NCI-H2196 (cell line): ENCODE data around the gene XCL1.
A peak's percentile ranks its signal among the peaks of the same experiment; 100 is the strongest.
"Not testable (repeated sequence)": the region's sequence is repeated elsewhere in the genome, so short reads cannot be mapped to it uniquely, and the experiment has no call there.

Experiments
- DNase-seq: peaks from one replicate; lab custom pipeline; 2025; ENCODE audit not compliant: unreplicated experiment; lab: John Stamatoyannopoulos, UW

XCL1 gene

DNA sequence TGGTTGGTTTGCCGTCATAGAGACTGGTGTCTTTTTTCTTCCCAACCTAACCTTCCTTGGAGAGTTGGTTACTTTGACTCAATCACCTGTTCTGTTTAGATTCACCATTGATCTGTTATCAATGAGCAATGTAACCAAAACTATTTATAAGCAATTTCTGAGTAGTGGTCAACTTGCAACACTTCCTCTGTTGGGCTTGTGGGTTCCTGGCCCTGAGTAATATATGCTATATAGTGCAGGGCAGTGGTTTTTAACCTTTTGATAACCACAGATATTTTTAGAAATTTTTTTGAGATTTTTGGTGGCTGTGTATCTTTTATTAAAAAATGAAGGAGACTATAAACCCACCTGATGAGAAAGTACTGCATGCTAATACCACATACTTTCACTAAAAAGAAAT lies 9.4 kb upstream of the XCL1 start:
- no peak for DNase-seq

DNA sequence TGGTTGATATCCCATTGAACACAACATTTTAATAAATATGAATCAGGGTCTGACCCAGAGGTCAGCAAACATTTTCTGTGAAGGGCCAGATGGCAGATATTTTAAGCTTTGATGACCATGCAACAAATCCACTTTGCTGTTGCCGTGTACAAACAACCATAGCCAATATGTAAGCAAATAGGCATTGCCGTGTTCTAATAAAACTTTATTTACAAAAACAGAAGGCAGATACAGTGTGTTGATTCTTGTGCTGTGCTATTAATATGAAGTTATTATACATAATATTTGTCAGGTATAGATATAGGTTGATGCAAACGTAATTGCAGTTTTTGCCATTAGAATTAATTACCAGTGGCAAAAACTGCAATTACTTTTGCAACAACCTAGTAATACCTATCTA lies 8.8 kb upstream of the XCL1 start:
- no peak for DNase-seq

DNA sequence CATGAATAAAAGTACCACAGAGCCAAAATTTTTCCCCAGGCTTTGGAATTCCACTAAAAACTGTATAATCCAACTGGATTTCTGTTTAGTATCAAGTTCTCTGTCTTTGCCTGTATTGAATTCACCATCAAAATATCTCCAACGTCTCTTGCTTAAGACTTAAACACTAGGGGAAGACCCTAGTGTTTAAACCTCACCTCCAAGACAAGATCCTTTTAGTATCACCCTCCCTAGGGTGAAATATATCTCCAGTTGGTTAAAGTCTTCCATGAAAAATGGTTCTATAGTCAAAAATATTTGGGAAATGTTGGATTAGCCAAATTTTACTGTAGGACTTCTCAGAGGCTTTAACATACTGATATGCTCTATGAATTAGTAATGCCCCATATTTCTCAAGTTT lies 8.1 kb upstream of the XCL1 start:
- DNase-seq, result no peak

DNA sequence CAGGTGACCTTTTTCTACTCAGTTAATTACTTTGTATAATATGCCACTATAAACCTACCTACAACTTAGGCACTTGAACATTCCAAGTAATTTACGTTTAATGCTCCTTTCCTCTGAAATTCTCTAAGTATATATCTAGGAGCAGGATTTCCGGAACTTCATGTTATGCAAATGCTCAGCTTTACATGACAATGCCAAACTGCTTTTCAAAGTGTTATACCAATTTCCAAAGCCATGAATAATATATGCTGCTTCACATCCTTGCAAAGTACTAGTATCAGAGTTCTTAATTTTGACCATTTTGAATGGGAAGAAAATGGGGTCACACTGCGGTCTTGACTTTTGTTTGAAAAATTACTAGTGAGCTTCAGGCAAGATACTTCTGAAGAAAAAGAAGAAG lies 5.8 kb upstream of the XCL1 start:
- no peak for DNase-seq

DNA sequence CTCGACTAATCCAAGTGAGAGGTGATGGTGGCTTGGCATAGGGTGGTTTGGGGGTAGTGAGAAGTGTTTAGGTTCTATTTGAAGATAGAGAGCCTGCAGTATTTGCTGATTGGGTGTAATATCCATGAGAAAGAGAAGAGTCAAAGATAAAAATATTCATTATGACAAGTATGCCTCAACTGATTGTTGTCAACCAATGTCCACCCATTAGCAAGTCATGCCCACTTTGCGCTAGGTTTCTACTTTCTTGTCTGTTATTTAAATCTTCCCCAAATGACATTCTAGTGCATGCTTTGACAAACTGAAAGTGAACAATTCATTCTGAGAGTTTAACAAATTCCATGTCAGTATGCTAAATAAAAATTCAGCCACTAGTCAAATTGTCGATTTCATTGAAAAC lies 3.8 kb upstream of the XCL1 start:
- DNase-seq, result no peak

DNA sequence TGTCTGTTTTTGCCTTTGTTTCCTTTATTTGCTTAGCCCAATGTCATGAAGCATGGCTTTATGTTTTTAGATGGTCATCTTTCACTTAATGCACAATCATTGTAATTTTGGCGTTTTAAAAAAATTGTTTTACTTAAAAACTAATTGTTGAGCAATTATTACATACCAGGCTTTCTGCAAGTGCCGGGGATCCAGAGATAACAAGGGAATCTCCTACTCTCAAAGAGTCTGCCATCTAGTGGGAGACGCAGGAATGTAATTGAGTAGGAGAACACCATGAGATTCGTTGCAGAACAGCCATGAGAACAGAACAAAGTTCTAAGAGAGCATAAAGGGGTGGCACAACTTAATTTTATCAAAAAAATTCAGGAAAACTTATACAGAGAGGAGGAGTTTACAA lies 2.2 kb upstream of the XCL1 start:
- peak; percentile 3 for DNase-seq

DNA sequence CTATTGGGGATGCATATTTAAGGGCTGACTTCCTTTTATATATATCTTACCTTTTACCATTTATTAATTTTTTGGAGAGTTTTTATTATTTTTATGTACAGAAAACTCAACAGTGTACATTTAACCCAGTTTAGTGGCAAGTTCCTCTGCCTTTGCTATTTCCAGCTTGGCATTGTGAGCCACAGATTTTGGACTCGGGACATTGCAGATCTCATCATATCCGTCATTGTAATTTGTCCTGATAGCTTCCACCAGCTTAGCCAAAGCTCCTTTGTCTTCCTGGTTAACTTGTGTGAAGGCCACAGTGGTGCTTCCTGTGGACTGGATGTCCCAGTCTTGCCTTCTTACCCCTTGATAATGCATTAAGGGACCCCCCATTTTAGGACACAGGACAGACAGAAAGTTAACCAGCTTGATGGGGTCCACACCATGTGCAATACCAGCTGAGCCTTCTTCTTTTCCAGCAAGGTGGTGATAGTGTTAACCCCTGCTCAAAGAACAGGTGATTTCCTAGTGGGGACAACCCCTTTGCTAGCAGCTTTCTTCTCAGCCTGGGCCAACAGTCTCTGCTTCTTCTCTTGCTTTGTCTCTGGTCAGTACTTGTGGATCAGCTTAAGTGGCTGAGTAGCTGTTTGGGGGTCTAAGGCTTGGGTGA lies 2.3 kb downstream of the XCL1 start:
- not testable (repeated sequence) for DNase-seq

DNA sequence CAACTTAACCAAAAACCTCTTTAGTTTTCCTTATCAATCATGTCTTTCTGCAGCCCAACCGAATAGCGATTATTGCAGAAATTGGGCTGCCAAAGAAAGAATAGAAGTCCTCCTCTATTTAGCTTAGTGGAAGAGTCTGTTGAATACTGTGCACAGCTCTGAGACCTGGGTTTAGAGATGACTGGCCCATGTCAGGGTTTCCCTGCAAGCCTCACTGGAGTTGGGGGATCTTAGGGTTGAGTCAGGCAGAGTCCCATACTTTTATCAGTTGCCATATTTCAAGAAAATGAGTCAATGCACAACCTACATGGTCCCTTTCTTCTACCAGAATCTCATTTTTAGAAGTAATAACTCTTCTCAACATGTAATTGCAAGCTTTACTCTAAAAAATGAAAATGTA lies 3.9 kb downstream of the XCL1 start:
- DNase-seq, result not testable (repeated sequence)

DNA sequence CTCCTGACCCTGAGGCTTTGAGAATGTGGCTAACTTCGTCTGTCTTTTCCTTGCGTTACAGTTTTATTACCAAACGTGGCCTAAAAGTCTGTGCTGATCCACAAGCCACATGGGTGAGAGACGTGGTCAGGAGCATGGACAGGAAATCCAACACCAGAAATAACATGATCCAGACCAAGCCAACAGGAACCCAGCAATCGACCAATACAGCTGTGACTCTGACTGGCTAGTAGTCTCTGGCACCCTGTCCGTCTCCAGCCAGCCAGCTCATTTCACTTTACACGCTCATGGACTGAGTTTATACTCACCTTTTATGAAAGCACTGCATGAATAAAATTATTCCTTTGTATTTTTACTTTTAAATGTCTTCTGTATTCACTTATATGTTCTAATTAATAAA lies 4.6 kb downstream of the XCL1 start:
- DNase-seq, result not testable (repeated sequence)

DNA sequence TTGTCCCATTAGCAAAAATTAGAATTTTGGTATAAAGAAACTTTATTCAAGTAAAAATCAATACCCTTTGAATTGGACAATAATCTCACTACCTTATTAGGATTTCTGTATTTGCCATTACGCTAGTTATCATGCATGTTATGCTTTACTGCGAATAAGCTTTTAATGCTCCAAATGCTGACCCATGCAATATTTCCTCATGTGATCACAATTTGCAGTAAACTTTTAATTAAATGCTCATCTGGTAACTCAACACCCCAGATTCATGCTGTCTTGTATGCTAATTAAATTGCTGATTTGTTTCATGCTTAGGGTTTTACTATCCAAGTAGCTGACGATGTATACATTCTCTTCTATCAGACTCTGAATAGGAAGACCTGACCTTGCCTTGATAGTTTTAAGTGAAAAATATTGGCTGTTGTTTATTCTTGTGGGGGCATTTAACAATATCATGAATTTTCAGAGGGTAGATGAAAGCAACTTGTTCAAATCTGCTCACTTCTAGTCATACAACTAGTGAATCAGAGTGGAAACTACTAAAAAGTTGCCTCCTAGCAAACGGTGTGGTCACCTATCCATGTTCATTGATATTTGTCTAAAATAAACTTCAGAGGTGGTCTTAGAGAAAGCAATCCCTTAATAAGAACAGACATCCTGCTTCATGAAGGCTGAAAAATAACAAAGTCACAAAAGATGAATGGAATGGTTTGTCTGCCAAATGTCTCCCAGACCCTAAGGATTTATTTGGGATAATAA lies 5.6 kb downstream of the XCL1 start:
- no peak for DNase-seq

DNA sequence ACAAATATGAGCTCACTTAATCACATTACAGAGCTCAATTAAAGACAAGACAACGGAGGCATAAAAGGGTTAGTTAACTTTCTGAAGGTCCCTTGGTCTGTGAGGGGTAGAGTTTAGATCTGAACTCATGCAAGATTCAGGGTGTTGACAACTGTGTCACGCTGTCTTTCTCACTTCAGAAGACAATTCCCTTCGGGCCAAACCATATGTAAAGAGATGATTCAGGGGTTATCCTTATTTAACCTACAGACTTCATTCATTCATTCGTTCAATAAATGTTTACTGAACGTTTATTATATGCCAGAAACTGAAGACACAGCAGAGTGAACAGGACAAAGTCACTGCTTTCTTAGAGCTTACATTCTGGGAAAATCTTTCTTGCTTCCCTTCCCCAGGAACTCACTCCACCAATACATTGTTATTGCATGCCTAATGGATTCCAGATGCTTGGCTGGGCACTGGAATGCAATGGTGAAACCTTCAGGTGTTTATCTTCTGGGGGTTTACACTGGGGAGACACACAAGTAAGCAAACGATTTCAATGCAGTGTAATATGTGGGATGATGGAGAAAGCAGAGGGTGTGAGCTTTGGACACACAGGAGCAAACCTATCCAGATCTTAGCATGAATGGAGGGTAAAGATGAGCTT lies 6.4 kb downstream of the XCL1 start:
- DNase-seq, result no peak

DNA sequence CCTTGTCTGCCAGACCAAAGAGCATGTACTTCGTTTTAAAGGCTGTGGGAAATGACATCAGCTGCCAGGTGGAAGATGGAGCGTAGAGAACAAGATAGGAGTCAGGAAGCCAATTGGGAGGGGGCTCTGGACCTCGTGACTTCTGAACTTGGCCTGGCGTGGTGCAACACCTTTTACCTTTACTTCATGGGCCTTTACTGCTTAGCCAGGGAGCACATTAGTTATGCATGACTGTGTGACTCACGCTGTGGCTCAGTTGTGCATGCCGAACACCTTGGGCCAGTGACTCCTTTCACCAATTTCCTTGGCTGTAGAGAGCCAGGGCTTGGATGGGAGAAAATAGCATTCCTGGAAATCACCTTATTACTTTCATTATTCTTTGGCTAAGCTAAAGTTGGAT lies 7.2 kb downstream of the XCL1 start:
- DNase-seq, result no peak

DNA sequence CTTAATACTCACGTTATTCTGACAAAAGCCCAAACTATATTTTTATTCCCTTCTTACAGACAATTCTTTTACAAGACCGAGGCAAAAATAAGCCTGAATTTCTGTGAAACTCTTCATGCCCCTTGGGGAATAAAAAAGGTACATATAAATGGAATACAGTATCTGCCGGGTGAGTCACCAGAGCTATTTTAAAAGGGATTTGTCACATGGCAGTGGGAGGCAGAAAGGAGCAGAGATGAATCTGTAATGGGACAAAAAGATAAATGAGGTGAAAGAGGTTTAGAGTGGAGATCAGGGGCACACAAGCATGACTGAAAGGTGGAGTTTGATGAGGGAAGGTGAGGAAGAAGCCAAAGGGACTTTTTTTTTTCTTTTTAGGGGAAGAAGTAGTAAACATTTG lies 8.8 kb downstream of the XCL1 start:
- DNase-seq, result no peak

DNA sequence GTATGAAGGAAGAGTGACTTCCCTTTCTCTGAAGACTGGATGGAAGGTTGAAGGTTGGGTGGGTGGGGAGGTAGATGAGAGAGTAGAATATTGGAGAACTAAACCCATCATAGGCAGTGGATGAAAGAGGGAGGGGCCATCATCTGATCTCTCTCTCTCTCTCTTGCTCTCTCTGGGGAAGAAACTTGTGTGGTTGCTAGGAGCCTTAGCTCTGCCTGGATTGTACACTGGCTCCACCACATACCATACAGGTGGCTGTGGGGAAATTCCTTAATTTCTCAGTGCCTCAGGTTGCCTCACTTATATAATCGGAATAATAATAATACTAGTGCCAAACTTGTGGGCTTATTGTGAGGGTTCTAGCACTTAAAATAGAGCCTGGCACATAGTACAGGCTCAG lies 9.5 kb downstream of the XCL1 start:
- DNase-seq, result no peak

DNA sequence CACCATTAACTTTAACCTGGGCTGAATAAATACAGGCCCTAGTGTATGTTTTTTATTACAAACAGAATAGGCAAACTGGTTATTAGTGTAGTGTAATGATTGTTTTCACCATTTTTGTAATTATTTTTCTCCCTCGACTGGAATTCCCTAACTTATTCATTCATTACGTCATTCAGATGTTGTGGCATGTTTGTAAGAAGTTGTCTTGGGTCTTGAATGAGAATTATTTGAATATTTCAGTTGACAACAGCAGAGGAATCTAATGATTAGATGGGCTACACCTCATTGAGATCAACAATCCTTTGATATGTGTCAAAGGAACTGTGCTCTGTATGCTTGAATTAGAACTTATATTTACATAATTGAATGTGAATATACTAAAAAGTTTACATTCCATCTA lies 12.8 kb downstream of the XCL1 start:
- DNase-seq, result no peak

DNA sequence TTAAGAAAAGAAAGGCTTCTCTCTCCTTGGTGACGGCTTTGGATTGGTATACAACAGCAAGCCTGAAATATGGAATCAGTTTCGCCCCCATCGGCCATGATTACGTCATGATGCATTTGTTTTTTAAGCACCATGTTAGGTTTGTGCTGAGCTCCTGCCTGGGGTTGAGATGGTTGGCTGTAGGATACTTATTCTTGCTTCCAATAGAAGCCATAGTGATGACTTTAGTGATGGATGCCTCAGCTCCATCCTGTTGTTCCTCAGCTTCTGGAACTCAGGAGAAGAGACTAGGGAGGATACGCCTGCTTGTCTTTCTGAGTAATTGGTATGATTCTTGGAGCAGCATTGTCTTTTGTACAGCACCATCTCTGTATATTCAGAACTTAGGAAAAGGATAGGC lies 14.7 kb downstream of the XCL1 start:
- no peak for DNase-seq

DNA sequence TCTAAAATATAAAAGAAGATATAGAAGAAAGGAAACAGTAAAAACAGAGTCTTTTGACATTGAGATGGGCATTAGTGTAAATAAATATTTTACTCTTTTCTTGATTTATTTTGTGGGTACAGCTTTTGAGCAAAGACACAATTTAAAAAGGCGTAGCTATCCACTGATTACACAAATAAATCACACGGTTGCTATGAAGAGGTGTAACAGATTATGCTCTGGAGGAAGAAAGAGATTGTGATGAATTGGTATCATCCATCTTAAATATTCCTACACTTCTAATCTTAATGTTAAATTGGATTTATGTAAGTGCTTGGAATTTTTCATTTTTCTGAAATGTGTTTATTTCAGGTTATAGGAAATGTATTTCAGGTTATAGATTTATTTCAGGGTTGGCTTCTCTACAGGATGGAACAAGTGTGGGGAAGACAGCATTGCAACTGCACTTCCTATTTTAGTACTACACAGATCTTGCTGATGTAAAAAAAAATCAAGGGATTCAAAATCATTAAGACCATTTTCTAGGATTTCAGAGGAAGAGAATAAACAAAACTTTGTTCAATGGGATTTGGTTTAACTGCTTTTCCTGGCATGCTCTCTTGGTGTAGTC lies 15.3 kb downstream of the XCL1 start:
- no peak for DNase-seq

DNA sequence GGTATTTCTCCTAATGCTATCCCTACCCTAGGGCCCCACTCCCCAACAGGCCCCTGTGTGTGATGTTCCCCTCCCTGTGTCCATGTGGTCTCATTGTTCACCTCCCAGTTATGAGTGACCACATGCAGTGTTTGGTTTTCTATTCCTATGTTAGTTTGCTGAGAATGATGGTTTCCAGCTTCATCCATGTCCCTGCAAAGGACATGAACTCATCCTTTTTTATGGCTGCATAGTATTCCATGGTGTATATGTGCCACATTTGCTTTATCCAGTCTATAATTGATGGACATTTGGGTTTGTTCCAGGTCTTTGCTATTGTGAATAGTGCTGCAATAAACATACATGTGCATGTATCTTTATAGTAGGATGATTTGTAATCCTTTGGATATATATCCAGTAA lies 19.0 kb downstream of the XCL1 start:
- DNase-seq, result not testable (repeated sequence)

DNA sequence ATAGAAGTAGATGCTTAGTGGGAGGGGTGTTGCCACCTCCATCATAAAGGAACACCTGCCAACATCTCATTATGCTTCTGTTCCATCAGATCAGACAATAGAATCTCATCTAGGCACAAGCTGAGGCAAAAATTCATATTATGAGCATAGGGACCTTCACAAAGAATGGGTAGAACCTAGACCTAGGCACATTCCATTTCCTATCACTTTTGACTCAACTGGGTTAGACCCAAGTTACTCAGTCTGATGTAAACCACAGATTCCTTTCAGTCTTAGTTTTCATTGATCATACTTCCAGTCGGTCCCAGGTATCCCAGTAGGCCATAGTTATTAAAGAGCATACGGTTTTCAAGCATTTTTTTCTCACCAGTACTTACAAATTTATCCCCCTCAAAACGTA lies 21.7 kb downstream of the XCL1 start:
- no peak for DNase-seq

DNA sequence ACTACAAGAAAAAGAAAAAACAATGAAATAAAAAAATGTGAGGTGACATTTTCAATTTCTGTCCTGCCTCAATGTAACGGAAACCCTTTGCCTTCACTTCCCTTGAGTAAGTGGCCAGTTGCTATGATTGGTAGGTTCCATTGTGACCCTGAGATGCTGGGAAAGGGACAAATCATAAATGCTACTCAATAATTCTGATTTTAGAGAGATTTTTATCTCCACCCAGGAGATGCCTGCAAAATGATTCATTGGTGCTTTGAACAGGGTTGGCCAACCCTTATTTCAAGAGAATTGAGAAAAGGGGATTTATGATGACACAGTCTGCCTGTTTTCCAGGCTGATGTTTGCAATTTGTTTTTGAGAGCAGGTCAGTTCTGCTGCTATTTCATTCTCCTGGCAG lies 22.5 kb downstream of the XCL1 start:
- no peak for DNase-seq

DNA sequence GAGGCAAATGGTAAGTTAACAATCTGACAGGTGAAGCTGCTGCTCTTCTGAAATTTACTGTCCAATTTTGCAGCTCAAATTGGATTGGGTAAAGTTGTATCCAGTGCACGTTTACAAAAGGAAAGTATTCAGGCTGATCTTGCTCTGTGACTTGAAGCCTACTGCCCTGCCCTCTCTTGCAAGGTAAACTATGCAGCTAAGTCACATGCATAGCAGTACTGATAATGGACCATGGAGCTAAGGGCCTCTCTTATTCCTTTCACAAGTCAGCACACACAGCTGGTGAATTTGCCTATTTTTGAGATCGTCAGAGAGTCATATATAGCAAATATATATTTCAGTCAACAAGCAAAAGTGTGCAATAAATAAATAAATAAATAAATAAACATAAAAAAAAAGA lies 23.2 kb downstream of the XCL1 start:
- DNase-seq, result no peak

DNA sequence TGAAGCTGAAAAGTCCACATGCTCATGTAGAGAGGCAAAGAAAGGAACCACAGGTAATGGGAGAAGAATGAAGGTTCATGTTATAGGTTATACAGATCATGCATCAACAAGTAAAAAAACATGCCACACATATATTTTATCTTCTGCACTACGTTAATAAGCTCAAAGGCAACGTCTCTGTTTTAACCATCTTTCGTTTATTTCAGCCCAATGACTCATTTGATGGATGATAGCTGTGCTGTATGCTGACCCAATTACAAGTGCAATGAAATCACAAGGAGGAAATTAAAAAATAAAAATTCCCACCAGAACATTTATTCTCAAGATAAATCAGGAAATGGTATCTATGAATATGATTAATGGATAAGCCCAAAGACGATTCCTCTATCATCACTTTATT lies 24.6 kb downstream of the XCL1 start:
- DNase-seq, result no peak
